ENCODE data around the gene FAM170B. TPM values are rescaled to one million over a fixed set of nuclear protein-coding genes. Genes with fewer than 3 reads are reported as not detected.
A peak's percentile ranks its signal among the peaks of the same experiment; 100 is the strongest.

The FAM170B gene
- not detected in 2 replicates for total RNA-seq (2014; rRNA removed; shearing (Covaris generic); ENCODE audit: low replicate concordance)

DNA sequence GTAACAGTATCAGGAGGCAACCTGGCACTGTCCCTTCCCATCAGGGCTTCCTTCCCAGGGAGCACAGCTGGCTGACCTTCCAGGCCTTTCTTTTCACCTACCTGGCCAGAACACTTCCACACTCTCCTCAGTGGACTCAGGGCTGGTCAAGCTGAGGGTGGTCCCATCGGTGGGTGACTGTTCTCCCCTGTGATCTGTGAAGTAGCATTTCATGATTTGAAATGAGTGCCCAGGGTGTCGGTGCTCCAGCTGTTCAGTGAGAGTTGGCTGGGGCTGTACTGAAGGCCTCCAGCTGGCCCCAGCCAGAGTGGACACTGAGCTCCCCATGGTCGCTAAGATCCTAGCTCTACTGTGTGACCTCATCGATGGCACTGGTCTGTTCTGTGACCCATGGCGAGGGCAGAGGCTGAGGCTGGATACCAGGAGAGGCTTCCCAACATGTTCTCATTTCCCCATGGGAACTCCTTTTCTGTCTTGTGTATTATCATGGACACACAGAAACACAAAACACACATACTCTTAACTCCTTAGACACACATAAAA lies at the start of gene FAM170B:
TSS of gene FAM170B (minus strand) at position 316 of the 543 bp plus-strand sequence. CDS start at position 213, 103 bp downstream.
- in situ Hi-C loops (cut with HindIII; ENCODE audit: low pct_unique_long_range_greater_than_20kb, low sequenced_read_pairs), result no loop called here
- DNase-seq (ENCODE audit: low read depth), result no peak

DNA sequence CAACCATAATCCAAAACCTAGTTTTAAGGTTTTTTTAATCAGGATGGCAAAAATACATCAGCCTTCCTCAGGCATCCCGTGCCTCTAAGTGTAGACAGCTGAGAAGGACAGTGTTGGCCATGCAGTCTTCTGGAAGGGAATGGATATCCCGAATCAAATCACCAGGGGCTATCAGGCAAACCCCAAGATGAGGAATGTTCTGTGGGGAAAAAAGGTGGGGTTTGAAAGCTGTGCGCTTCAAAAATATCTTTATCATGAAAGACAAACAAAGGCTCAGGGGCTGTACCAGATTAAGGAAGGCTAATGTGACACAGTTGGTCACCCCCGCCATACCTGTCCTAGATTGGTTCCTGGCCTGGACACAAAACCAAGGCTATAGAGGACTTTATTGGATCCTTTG lies 49.0 kb upstream of the FAM170B start:
- no peak for DNase-seq (ENCODE audit: low read depth)
- in situ Hi-C loops (cut with HindIII; ENCODE audit: low pct_unique_long_range_greater_than_20kb, low sequenced_read_pairs), result no loop called here

DNA sequence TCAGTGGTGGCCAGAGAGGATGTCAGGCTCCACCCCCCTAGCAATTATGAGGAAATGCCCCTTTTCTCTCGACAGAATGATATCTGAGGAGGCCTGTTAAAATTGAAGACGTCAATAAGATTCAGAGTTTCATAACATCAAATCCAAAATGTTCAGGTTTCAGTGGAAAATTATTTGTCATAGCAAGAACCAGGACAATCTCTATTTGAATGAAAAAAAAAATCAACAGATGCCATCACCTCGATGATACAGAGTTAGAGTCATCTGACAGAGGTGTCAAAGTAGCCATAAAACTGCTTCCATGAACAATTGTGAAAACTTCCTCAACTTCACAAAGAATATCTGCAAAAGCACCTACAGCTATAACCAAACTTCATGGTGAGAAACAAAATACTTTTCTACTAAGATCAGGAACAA lies 46.6 kb upstream of the FAM170B start:
- DNase-seq (ENCODE audit: low read depth), result no peak

DNA sequence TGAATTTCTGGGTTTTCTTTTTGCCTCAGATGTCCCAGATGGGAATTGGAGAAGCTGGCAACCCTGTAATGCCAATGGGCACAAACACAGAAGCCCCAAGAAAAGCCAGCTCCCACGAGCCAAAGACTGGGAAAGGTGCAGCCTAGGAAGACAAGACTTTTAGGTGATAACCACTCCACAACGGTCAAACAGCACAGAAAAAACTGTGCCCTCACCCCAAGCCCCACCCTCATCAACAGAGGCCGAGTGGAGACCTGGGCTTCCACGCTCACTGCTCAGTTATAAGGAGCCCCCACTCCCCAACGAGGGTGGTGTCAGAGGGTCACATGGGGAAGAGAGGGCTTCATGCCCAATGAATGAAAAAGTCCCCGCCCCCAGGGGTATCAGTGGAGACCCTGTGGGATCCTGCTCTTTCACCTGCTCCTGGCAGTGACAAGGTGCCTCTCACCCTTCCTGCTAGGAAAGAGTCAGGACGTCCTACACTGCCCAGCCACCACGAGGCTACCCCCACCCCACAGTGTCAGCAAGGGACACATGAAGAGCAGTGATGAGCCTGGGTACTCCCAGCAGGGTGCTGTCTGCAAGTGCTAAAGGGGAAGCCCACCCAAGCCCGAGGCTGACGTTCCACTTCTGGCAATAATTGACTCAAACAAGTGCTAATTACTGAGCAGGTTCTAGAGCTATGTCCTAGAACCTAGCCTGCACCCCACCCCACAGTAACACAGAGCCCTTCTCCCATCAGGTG lies 46.0 kb upstream of the FAM170B start:
- DNase-seq (ENCODE audit: low read depth), result no peak
- in situ Hi-C loops (cut with HindIII; ENCODE audit: low pct_unique_long_range_greater_than_20kb, low sequenced_read_pairs), result no loop called here

More for the DNA sequence above, 46.6 kb upstream of the FAM170B start:
- in situ Hi-C loops (cut with HindIII; ENCODE audit: low pct_unique_long_range_greater_than_20kb, low sequenced_read_pairs), result no loop called here

DNA sequence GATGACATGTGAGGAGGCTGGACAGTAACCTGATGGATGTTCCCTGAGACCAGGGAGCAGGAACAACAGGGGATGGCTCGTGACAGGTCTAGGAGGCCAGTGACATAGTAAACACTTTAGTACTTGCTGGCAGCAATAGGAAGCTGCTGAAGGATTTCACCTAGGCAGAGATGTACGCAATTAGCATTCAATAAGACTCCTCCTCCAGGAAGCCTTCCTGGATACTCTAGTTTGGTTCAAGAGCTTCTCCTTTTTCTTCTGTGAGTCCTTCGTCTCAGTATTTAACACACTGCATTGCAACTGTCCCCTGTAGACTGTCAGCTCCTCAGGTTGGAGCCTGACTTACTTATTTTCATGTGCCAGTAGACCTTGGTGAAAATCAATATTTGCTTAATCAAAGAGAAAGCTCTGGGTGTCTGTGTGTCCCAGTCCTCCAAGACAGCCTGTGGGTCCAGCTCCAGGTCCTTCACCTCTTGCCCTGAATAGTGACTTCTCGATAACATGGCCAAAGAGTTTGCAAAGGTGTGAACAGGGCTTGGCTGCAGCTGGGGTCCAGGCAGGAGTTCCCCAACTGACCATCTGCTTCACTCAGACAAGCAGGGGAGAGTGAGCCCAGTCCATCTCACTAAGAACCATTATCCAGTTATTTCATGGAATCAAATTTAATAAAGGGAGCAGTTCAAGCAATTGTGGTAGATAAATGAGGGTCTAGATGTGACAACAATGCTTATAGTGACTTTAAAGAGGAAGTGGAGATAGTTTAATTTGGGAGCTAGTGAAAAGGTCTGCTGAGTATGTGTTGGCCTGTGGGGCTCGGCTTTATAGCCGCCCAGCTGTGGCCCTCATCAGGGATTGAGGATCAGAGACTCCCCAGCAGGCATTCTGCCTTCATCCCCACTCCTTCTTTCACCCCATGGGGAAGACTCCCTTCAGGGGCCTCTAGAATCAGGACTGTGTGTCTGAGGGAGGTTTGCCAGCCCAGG lies 45.0 kb upstream of the FAM170B start:
- in situ Hi-C loops (cut with HindIII; ENCODE audit: low pct_unique_long_range_greater_than_20kb, low sequenced_read_pairs), result no loop called here

DNA sequence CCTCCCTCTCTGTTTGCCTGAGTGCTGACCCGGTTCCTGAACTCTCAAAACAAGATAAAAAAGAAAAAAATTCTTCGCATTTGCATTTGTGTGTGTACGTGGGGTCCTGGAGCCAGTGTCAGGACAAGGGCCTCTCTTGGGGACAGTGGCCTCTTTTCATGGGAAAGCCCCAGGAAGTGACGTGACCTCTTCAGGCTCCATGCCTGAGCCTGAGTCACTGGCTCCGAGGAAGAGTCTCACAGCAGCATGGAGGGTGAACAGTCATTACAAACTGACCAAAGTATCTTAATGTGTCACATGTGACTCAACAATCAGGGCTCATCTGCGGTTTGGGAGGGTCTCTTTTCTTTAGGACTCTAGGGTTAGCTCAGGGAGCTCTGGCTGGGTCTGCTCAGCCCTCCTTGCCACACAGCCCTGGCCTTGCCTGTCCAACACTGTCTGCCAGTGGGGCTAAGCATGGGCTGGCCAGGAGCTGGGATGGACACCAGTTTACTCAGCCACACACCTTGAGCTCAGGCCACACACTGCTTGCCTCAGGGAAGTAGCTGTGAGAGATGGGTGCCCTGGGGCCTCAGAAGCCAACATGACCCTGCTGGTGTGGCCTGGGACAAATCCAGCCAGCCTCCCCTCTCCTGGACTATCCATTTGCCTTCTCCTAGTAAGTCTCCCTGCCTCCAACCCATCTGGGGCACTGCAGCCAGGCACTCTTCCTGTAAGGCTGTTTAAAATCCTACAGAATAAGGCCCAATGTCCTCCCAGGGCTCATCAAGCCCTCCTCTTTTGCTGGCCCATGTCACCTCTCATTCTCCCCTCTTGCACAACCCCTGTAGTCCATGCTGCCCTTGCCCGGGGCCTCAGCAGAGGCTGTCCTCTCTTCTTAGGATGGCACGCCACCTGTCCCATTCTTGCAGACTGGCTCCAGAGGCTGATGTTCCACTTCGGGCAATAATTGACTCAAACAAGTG lies 43.9 kb upstream of the FAM170B start:
- in situ Hi-C loops (cut with HindIII; ENCODE audit: low pct_unique_long_range_greater_than_20kb, low sequenced_read_pairs), result no loop called here

More for the DNA sequence above, 45.0 kb upstream of the FAM170B start:
- DNase-seq (ENCODE audit: low read depth), result no peak

DNA sequence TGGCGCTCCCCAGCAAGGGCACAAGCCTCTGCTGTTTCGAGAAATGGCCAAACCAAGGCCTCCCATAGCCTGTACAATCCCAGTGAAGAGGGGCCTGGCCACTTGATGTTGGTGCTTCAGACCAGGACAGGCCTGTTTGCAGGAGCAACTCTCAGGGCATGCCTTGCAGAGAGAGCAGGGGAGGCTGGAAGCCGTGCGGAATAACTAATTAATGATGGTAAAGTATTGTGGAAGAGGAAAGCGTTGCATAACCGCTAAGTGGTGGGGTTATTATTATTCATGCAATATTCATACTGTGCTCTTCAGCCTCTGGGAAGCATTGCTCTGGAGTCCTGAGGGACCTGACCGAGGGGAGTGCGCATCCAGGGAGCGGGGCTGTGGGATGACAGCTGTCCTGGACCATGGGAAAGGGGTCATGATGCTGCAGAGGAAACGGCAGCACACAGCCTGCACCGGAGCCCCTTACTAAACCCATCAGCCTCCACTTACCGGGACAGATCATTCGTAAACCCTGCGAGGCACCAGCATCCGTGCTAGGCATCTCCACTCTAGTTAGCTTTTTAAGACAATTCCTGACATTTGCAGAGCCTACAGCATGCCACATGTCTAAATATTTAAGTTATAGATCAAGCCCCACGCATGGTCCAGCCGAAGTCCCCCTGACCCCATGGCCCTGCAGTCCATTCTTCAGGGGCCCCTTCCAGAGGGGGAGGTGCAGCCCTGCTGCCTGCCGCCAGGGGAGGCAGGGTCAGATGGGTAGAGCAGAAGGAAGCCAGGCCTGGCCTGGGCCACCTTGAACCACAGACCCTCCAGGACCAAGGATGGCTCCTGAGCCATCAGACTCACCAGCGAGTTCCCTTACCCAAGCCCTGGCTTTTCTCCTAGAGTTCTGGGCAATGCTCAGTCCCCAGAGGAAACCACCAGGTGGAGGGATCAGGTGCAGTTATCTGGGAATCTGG lies 42.8 kb upstream of the FAM170B start:
- in situ Hi-C loops (cut with HindIII; ENCODE audit: low pct_unique_long_range_greater_than_20kb, low sequenced_read_pairs), result no loop called here
- no peak for DNase-seq (ENCODE audit: low read depth)

More for the DNA sequence above, 43.9 kb upstream of the FAM170B start:
- DNase-seq (ENCODE audit: low read depth), result peak; percentile 74

DNA sequence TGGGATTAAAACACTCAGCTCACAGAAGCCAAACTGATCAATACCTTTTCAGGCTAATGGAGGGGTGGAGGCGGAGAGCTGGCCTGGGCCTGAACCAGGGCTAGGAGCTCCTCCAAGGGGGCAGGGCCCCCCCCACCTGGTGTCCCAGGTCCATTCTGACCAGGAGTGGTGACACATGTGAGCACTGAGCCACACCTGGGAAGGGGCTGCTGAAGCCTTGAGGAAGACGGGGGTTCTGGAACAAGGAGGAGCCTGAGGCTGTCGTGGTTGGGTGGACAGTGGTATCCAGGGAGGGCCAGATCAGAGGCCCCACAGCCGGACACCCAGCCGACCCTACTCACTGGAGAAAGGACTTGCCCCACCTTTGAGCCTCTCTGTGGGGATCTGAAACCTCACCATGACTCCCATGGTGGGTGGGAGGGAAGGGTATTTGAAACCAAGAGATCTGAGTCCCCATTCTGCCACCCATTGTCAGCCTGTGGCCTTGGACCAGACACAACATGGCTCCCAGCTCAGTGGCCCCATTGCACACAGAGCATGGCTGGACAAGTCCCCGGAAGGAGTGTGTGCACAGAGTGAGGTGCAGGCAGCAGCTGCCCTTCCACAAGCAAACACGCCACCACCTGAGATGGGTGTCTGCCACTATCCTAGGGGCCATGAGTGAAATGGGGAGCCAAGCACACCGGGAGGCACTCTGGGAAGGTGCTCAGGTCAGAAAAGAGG lies 41.9 kb upstream of the FAM170B start:
- no peak for DNase-seq (ENCODE audit: low read depth)
- in situ Hi-C loops (cut with HindIII; ENCODE audit: low pct_unique_long_range_greater_than_20kb, low sequenced_read_pairs), result no loop called here

DNA sequence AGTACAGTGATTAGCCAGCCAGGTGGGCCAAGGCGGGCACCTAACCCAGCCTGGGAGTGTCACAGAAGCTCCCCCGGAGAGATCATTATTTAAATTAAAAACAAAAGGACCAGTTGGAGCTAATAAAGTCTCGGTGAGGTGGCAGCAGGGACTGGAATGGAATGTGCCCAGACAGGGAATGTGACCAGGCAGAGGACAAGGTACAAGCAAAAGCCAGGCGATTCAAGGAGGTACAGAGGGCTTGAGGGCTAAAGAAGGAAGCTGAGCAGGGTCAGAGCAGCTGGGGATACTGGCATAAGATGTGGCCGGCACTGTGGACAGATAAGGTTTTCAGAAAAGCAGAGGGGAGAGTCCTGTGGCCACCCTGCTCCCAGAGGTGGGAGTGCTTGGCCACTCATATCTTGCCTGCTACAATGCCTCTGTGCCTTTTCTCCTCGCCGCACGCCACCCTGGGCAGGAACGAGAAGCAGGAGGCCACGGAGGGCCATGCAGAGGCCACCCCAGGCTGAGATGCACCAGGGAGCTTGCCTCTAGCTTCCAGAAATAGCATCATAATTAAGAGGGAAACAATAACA lies 41.2 kb upstream of the FAM170B start:
- in situ Hi-C loops (cut with HindIII; ENCODE audit: low pct_unique_long_range_greater_than_20kb, low sequenced_read_pairs), result no loop called here
- DNase-seq (ENCODE audit: low read depth), result no peak

DNA sequence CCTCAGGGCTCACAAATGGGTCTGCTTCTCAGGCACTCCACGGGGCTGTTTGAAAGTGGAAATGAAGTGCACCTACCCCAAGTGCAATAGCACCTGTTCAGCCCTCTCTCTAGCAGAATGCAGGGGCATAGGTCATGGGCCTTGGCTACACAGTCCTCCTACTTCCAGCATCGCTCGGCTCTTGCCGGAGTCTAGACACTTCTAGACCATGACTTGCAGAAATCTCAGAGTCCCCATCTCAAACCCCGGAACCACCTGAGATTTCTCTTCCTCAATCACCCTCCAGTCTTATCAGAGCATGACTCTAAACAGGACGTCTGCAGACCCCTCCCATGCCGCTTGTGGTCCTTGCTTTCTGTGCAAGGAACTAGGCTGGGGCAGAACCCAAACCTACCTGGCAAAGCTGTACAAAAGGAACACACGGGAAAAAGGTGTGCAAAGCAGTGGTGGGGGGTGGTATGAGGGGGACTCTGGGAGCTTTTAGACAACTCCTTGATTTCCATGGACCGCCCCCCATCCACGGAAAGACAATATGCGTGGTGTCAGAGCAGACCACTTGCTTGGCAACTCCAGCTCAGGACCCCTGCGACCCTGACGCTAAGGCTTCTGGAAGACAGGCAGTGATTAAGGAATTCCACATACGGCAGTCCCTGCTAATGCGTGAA lies 40.6 kb upstream of the FAM170B start:
- in situ Hi-C loops (cut with HindIII; ENCODE audit: low pct_unique_long_range_greater_than_20kb, low sequenced_read_pairs), result no loop called here
- no peak for DNase-seq (ENCODE audit: low read depth)

DNA sequence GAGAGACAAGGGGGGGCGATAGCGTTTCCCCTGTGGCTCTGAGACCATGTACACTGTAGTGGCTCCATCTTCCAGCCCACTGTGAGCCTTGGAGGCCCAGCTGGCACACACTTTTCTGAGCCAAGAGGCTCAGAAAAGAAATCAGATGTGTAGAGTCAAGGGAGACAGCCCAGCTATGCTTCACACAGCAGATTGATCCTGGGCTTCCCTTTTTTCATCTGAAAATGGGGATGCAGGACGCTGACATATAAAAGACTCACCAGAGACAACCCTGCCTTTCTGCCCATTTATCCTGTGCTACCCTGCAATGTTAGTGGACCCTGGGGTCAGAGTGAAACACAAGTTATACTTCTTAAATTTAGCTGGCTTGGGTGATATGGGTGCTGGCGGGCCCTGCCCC lies 40.0 kb upstream of the FAM170B start:
- in situ Hi-C loops (cut with HindIII; ENCODE audit: low pct_unique_long_range_greater_than_20kb, low sequenced_read_pairs), result no loop called here
- no peak for DNase-seq (ENCODE audit: low read depth)

DNA sequence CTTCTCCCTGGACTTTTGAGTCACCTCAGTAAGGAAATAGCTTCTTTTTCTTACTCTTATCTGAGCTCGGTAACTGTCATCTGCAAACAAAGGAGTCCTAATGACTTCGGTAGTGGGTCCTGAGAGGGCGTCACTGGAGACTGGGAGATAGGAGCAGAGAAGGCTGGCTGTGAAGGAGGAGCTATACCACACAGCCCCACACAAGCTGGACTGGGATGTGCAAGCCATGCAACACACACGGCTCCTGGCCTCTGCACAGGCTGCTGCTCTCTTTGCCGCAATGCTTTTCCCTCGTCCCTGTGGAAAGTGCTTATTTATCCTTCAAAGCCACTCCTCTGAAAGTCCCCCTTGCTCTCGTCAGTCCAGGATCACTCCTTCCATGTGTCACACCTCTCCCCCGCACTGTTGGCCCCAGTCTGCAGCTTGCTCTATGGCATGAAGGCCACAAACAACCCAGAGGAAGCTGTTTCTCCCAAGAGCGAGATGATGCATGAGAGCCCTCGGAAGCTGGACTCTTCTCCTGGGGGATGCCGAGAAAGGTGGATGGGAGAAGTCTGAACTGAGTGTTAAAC lies 39.5 kb upstream of the FAM170B start:
- in situ Hi-C loops (cut with HindIII; ENCODE audit: low pct_unique_long_range_greater_than_20kb, low sequenced_read_pairs), result no loop called here

DNA sequence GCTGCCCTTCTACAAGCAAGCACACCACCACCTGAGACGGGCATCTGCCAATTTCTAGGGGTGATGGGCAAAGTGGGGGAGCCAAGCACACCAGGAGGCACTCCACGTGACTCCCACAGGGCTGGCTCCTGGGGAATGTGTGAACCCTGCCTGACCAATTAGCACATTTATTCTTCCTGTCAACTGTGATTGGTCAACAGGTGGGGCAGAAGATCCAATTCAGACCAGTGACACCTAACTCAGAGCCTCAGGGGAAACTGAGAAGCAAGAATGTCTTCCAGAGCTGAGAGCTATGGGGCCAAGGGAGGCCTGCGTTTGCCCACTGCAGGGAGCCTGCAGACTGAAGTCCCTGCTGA lies 38.9 kb upstream of the FAM170B start:
- in situ Hi-C loops (cut with HindIII; ENCODE audit: low pct_unique_long_range_greater_than_20kb, low sequenced_read_pairs), result no loop called here

More for the DNA sequence above, 39.5 kb upstream of the FAM170B start:
- DNase-seq (ENCODE audit: low read depth), result no peak

DNA sequence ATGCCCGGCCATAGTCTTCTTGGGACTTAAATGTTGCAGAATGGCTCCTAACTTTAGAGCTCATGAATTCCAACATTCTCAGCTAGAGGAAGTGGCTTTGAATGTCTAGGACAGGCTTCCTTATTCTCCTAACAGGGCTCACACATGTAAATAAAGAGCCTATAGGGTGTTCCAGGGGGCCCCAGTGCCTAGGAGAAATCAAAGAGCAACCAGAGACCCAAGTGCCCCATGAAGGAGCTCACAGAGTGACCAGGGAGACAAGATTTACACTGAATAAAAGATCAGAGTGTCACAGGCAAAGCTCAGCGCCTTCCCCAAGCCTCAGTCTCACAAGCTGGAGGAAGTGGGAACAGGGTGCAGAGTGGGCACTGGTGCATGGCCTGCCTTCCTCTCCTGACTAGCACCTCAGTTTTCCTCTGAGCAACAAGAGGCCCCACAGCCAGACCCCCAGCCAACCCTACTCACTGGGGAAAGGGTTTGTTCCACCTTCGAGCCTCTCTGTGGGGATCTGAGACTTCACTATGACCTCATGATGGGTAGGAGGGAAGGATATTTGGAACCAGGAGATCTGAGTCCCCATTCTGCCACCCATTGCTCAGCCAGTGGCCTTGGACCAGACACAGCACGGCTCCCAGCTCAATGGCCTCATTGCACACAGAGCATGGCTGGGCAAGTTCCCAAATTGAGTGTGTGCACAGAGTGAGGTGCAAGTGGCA lies 38.4 kb upstream of the FAM170B start:
- no peak for DNase-seq (ENCODE audit: low read depth)
- in situ Hi-C loops (cut with HindIII; ENCODE audit: low pct_unique_long_range_greater_than_20kb, low sequenced_read_pairs), result no loop called here

More for the DNA sequence above, 38.9 kb upstream of the FAM170B start:
- DNase-seq (ENCODE audit: low read depth), result no peak

Measured in Caki2 (cell line).